Pancreas (tissue), 10 donors: ENCODE results near the gene FAM76B. TPM values are rescaled to one million over a fixed set of nuclear protein-coding genes. Genes with fewer than 3 reads are reported as not detected.
A peak's percentile ranks its signal among the peaks of the same experiment; 100 is the strongest.

Experiments used
- ATAC-seq, 4 donors: fragments of 200-7000 bp; cut with Tn5 transposase; one replicate each; pipeline versions ENCODE4 v1.8.0 to v1.9.1; 2020; ENCODE audit warnings: mild to moderate bottlenecking in 4 of 4, moderate library complexity in 4 of 4
- DNase-seq, 6 donors: peaks; one replicate each; pipeline ENCODE4 v3.0.0-alpha.2; 2020
- FAIRE-seq: peaks from 2 replicates; lab custom pipeline; 2012; peaks lifted over from hg19 to GRCh38; lab: Jason Lieb, UNC
- H3K27ac ChIP-seq, 4 donors: fragments of 200-600 bp; sonication (generic); 1 replicate in 3 of 4; 2 replicates in 1 of 4; pipeline versions ENCODE4 v1.5.0 to v1.8.0; 2020
- H3K27me3 ChIP-seq, 4 donors: fragments of 200-600 bp; one replicate each; pipeline ENCODE4 v1.8.0; 2021
- H3K36me3 ChIP-seq, 3 donors: fragments of 200-600 bp; sonication (generic) in 1 of 3; one replicate each; pipeline versions ENCODE4 v1.5.0 to v1.8.0; 2020 to 2021
- H3K4me1 ChIP-seq, 3 donors: fragments of 200-600 bp; one replicate each; pipeline ENCODE4 v1.8.0; 2021
- H3K4me3 ChIP-seq, 4 donors: fragments of 200-600 bp; sonication (generic) in 2 of 4; one replicate each; pipeline versions ENCODE4 v1.5.0 to v1.8.0; 2020 to 2021
- H3K9me3 ChIP-seq, 4 donors: fragments of 200-600 bp; one replicate each; pipeline ENCODE4 v1.8.0; 2021
- CTCF ChIP-seq, 4 donors: fragments of 200-600 bp; sonication (generic) in 3 of 4; IDR thresholded peaks; one replicate each; pipeline versions ENCODE4 v1.5.0 to v1.8.0; 2021; ENCODE audit warnings: antibody characterized with exemption in 4 of 4
- WGBS, 2 donors: extraction: QIAGEN DNeasy Blood & Tissue Kit; methylation state at CpG; one replicate each; pipeline ENCODE4 v1.1.7; 2013; 5-methylcytosine and 5-hydroxymethylcytosine counted together
- intact Hi-C, 3 donors: fragments of 100-400 bp; cut with DNase I; formaldehyde crosslinking; loops; one replicate each; pipeline versions ENCODE4 v1.11.1 to v1.14.2; 2022
- polyA plus RNA-seq, 2 donors: library from polyadenylated mRNA; stranded (reverse); fragments of 200-250 nt; gene quantifications; one replicate each; pipeline ENCODE4 v1.2.3, GENCODE V29; 2013
- total RNA-seq, 6 donors: library from RNA; stranded (reverse); fragmentation: NEBNext Ultra II Directional in 4 of 6; extraction: Animal tissue kit (Norgen Biotek cat#: 25700) in 4 of 6; gene quantifications; one replicate each; pipeline versions ENCODE4 v1.2.1 to v1.2.4, GENCODE V29; 2021 to 2023
- donor health status: healthy with polysubstance abuse.
- donor health status: DM: no; HTN: no; CAD: no; lungs with moderate emphysema.
- donor health status: DM: no; HTN: no; CAD: no.
- donor health status: control.
- donor health status: control.
- donor health status: Bipolar disorder and iron deficiency.
- donor health status: DM: yes; HTN: yes; CAD: no.
- donor health status: DM: no; HTN: no; CAD: no.
- donor health status: DM: no; HTN: no; CAD: no.
- donor health status: DM: yes; HTN: yes; CAD: no.

FAM76B gene
- total and polyA plus RNA-seq, 8 donors = 7.1 to 16.7 (median 9.3) TPM

- Histone ChIP-seq H3K4me3 (peak within 1 kb of the TSS; percentile 81 to 94 (median 90)), H3K27me3 (no peaks in the 10 kb centered on the region), H3K36me3 (peaks cover 0 to 7% (median 7%) of the 10 kb centered on the region in 3 donors), H3K4me1 (peaks cover 0 to 29% (median 22%) of the 10 kb centered on the region in 3 donors), H3K9me3 (no peaks in the 10 kb centered on the region), H3K27ac (peak within 1 kb of the TSS; percentile 98 to 100 (median 100))
- ATAC-seq = peak; percentile 84 to 94 (median 86)
- intact Hi-C loops = no loop called here
- DNase-seq = peak; percentile 88 to 98 (median 92)
- TF ChIP-seq CTCF (IDR thresholded peaks at IDR 0.05) = no peak
- FAIRE-seq = peak; percentile 34
- 0% methylated on average over 55 of the region's 55 CpGs for WGBS, 2 donors
These were observed 746 bp upstream of the FAM76B start, which contains the start of gene CEP57 for GRCh38 chr11:95790123-95790932. CEP57 (plus strand) TSS chr11:95790498; CDS start chr11:95790699, 201 bp downstream.

- no peak for FAIRE-seq
- peaks cover 0 to 14% (median 8%) of the 10 kb centered on the region in 3 donors for H3K36me3 ChIP-seq
- no peaks in the 10 kb centered on the region for H3K9me3 ChIP-seq
- intact Hi-C loops = no loop called here
- peak overlapping the region; percentile 98 to 100 (median 100) for H3K27ac ChIP-seq
- no peak for TF ChIP-seq CTCF (IDR thresholded peaks at IDR 0.05)
- H3K27me3 ChIP-seq = no peaks in the 10 kb centered on the region
- ATAC-seq = no peak
- H3K4me1 ChIP-seq = peaks cover 0 to 24% (median 14%) of the 10 kb centered on the region in 3 donors
- peak in 2 of 6 donors; percentile 5 to 91 for DNase-seq
- 1% methylated on average over 33 to 34 of the region's 34 CpGs for WGBS, 2 donors
- H3K4me3 ChIP-seq = peak overlapping the region; percentile 81 to 94 (median 90)
These were observed 569 bp downstream of the FAM76B start for GRCh38 chr11:95788921-95789505.

DNA sequence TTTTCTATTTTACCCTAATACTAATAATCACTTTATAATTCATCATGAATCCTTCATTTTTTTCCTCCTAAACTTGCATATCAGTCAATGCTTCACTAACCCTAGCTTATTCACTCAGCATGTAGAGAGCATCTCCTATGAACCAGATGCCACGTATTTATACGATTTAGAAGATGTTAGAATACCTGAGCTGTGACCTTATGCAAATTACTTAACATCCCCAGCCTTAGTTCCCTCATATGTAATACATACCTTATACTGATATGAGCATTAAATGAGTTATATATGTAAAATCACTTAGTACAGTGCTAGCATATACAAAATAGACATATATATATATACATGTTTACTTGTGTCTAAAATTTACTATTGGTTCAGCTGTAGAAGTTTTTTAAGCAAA lies 9.0 kb downstream of the FAM76B start:
- intact Hi-C loops = no loop called here
- Histone ChIP-seq H3K4me1 (no peaks in the 10 kb centered on the region), H3K36me3 (peaks cover 0 to 41% (median 18%) of the 10 kb centered on the region in 3 donors), H3K4me3 (no peak overlapping the region), H3K9me3 (no peaks in the 10 kb centered on the region), H3K27ac (no peak overlapping the region), H3K27me3 (no peaks in the 10 kb centered on the region)
- FAIRE-seq (no peak), DNase-seq (no peak), ATAC-seq (no peak)
- no peak for TF ChIP-seq CTCF (IDR thresholded peaks at IDR 0.05)
- WGBS, 2 donors = 84 to 88% methylated on average over 2 of the region's 2 CpGs

- no peak overlapping the region for H3K4me3 ChIP-seq
- H3K27me3 ChIP-seq = no peaks in the 10 kb centered on the region
- H3K9me3 ChIP-seq = no peaks in the 10 kb centered on the region
- no peak for TF ChIP-seq CTCF (IDR thresholded peaks at IDR 0.05)
- FAIRE-seq (no peak), ATAC-seq (no peak), DNase-seq (no peak)
- WGBS, 2 donors = 91 to 97% methylated on average over 3 of the region's 3 CpGs
- no peak overlapping the region for H3K27ac ChIP-seq
- no peaks in the 10 kb centered on the region for H3K4me1 ChIP-seq
- peaks cover 0 to 47% (median 14%) of the 10 kb centered on the region in 3 donors for H3K36me3 ChIP-seq
- intact Hi-C loops = no loop called here
These were observed 10.9 kb downstream of the FAM76B start for GRCh38 chr11:95778699-95779098.
